Osteocyte (in vitro differentiated cells): Measurements from ENCODE around the gene ITIH6. TPM values are rescaled to one million over a fixed set of nuclear protein-coding genes. Genes with fewer than 3 reads are reported as not detected.

Experiments
- DNase-seq: peaks from one replicate; pipeline ENCODE4 v3.0.0; 2021; ENCODE audit warnings: mixed read lengths; ENCODE audit not compliant: unreplicated experiment; ENCODE audit errors: extremely low spot score
- H3K27ac Mint-ChIP-seq: one replicate; pipeline ENCODE4 v1.8.0; 2021; ENCODE audit warnings: mild to moderate bottlenecking, mixed read lengths; ENCODE audit not compliant: unreplicated experiment
- H3K27me3 Mint-ChIP-seq: one replicate; pipeline ENCODE4 v1.8.0; 2021; ENCODE audit warnings: mixed read lengths; ENCODE audit not compliant: unreplicated experiment
- H3K36me3 Mint-ChIP-seq: one replicate; pipeline ENCODE4 v1.8.0; 2021; ENCODE audit warnings: mixed read lengths; ENCODE audit not compliant: unreplicated experiment
- H3K4me1 Mint-ChIP-seq: one replicate; pipeline ENCODE4 v1.8.0; 2021; ENCODE audit warnings: mixed read lengths; ENCODE audit not compliant: unreplicated experiment
- H3K4me3 Mint-ChIP-seq: one replicate; pipeline ENCODE4 v1.8.0; 2021; ENCODE audit warnings: mild to moderate bottlenecking, moderate library complexity, mixed read lengths; ENCODE audit not compliant: unreplicated experiment
- H3K9me3 Mint-ChIP-seq: one replicate; pipeline ENCODE4 v1.8.0; 2021; ENCODE audit warnings: mixed read lengths; ENCODE audit not compliant: unreplicated experiment
- total RNA-seq: library from RNA; stranded (reverse); gene quantifications from 2 replicates; pipeline ENCODE4 v1.2.1, GENCODE V29; 2021
- TF ChIP-seq, protein P1 (sequence below): fragments of 200-600 bp; sonication (generic); IDR thresholded peaks from 2 replicates; pipeline ENCODE4 v1.5.0; 2021; ENCODE audit warnings: antibody characterized with exemption, mild to moderate bottlenecking, moderate library complexity

ITIH6 gene
- total RNA-seq, 1 donor from 2014 or later = not detected

DNA sequence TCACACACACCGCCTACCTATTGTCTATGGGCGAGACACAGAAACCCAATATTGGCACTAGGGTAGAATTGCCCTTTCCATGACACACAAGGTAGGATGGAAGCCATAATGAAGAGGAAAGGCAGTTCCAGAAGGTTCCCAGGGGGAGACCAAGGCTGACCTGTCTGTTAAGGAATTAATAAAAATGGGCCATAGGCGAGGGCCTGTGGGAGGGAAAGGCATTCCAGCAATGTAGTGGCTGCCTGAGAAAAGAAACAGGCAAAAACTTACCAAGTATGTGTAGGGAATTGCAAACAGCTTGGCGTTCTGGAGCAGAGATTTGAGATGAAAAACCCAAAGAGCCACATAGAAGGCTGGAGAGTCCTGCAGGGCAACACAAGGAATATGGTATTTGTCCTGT is 28.5 kb upstream of the ITIH6 start:
- Mint-ChIP-seq H3K9me3 (peaks cover 6% of the 10 kb centered on the region), H3K27ac (no peak overlapping the region), H3K4me3 (no peak overlapping the region), H3K36me3 (no peaks in the 10 kb centered on the region), H3K27me3 (no peaks in the 10 kb centered on the region), H3K4me1 (peaks cover 4% of the 10 kb centered on the region)
- no peak for DNase-seq
- TF ChIP-seq, protein P1, sequence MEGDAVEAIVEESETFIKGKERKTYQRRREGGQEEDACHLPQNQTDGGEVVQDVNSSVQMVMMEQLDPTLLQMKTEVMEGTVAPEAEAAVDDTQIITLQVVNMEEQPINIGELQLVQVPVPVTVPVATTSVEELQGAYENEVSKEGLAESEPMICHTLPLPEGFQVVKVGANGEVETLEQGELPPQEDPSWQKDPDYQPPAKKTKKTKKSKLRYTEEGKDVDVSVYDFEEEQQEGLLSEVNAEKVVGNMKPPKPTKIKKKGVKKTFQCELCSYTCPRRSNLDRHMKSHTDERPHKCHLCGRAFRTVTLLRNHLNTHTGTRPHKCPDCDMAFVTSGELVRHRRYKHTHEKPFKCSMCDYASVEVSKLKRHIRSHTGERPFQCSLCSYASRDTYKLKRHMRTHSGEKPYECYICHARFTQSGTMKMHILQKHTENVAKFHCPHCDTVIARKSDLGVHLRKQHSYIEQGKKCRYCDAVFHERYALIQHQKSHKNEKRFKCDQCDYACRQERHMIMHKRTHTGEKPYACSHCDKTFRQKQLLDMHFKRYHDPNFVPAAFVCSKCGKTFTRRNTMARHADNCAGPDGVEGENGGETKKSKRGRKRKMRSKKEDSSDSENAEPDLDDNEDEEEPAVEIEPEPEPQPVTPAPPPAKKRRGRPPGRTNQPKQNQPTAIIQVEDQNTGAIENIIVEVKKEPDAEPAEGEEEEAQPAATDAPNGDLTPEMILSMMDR = no peak

DNA sequence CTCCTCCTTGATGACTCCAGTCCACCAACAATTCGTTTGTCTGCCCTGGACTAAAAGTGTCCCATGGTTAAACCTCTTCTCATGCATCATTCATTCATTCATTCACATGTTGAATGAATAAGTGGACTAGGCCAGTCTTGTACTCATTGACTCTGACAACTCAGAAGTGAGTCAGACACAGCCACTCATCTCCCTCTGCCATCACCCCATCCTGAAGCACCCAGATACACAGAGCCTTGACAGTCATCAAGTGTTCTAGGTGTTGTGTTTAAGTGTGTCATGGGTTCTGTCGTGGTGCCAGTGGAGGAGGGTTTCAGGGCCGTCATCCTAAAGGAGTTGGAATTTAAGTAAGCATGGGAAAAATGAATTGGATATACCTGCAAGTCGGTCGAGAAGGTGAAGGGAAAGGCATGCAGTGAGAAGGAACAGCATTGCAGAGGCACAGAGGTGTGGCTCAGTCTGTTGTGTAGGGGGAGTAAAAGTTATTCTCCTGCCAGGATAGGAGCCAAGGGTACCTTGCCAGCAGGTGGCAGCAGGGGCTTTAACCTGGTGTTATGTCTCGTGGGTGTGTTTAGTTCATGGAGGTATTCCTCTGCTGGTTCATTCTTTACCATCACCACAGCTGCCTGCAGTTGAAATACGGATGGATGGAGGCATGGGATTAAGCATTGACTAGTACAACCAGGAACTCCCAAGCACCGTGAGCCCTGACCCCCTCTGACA is 27.8 kb upstream of the ITIH6 start:
- Mint-ChIP-seq H3K27ac (no peak overlapping the region), H3K36me3 (no peaks in the 10 kb centered on the region), H3K9me3 (peaks cover 6% of the 10 kb centered on the region), H3K4me1 (peaks cover 4% of the 10 kb centered on the region), H3K4me3 (no peak overlapping the region), H3K27me3 (no peaks in the 10 kb centered on the region)
- DNase-seq = no peak
- TF ChIP-seq, protein P1 = no peak

DNA sequence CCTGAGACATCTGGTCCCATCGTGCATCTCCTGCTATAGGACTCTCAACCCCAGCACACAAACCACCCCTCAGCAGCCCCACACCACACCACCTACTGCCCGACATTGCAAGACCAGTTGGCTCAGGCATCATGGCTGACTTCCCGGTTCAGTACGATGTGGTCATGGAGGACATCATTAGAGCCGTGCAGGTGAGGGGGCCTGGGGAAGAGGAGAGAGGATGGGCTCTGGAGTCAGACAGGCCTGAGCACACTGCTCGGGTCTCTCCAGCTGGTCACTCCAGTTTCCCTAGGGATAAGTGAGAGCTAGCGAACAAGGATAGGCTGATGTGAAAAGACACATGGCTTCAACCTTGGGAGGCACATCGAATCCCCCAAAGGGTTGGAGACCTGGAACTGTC is 26.7 kb upstream of the ITIH6 start:
- TF ChIP-seq, protein P1 = no peak

DNA sequence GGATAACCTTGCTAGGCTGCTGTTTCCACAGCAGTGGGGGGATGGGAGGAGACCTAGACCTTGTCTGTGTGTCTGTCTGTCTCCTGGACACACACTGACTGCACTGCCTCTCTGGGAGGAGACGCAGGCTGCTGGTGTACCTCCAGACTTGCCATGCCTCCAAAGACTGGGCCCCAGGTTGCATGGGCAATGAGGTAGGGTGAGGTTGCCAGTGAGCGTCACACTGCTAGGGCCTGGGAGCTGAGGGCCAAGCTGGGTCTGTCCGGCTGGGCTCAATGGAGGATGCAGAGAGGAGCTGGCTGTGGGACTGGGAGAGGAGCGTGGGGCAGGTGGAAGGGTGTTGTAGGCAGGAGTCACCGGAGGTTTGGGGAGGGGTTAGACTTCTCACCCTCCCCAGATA is 26.1 kb upstream of the ITIH6 start:
- Mint-ChIP-seq H3K4me1 (peaks cover 4% of the 10 kb centered on the region), H3K4me3 (no peak overlapping the region), H3K9me3 (peaks cover 6% of the 10 kb centered on the region), H3K27me3 (no peaks in the 10 kb centered on the region), H3K36me3 (no peaks in the 10 kb centered on the region), H3K27ac (no peak overlapping the region)
- TF ChIP-seq, protein P1 = no peak
- DNase-seq = no peak

More for the DNA sequence above, 26.7 kb upstream of the ITIH6 start:
- peaks cover 6% of the 10 kb centered on the region for H3K9me3 Mint-ChIP-seq
- H3K27me3 Mint-ChIP-seq = no peaks in the 10 kb centered on the region
- no peak overlapping the region for H3K27ac Mint-ChIP-seq
- no peak for DNase-seq
- H3K4me3 Mint-ChIP-seq = no peak overlapping the region
- no peaks in the 10 kb centered on the region for H3K36me3 Mint-ChIP-seq
- H3K4me1 Mint-ChIP-seq = peaks cover 4% of the 10 kb centered on the region

- TF ChIP-seq, protein P1 = no peak
- H3K36me3 Mint-ChIP-seq = peaks cover 2% of the 10 kb centered on the region
- H3K27me3 Mint-ChIP-seq = no peaks in the 10 kb centered on the region
- H3K4me1 Mint-ChIP-seq = peaks cover 4% of the 10 kb centered on the region
- H3K4me3 Mint-ChIP-seq = no peak overlapping the region
- H3K9me3 Mint-ChIP-seq = peaks cover 6% of the 10 kb centered on the region
- DNase-seq = no peak
- H3K27ac Mint-ChIP-seq = no peak overlapping the region
These were observed 23.3 kb upstream of the ITIH6 start for GRCh38 chrX:54821310-54821709.
